HL-60/S4 (cell line): ENCODE results near the gene ZNF746.
"Not testable (repeated sequence)": the region's sequence is repeated elsewhere in the genome, so short reads cannot be mapped to it uniquely, and the experiment has no call there.

Source experiments
- in situ Hi-C: fragments of 300-500 bp; cut with MboI; formaldehyde crosslinking; loops from 2 replicates; pipeline ENCODE4 v1.14.3; 2022; ENCODE audit warnings: low sequenced_read_pairs

The ZNF746 gene

GRCh38 chr7:149497467-149498261, at the start of gene ZNF746:
Gene ZNF746, minus strand, starts transcription at chr7:149497809. Its CDS starts 273 bp downstream, at chr7:149497536.
- in situ Hi-C loops = no loop called here

- in situ Hi-C loops = no loop called here
These were observed 49.5 kb upstream of the ZNF746 start for GRCh38 chr7:149547126-149547525.

GRCh38 chr7:149546331-149546730, 48.7 kb upstream of the ZNF746 start:
- in situ Hi-C loops = no loop called here

GRCh38 chr7:149544028-149544427, 46.4 kb upstream of the ZNF746 start:
- in situ Hi-C loops = no loop called here

- in situ Hi-C loops = no loop called here
These were observed 35.0 kb upstream of the ZNF746 start for GRCh38 chr7:149532654-149533053.

- in situ Hi-C loops = no loop called here
These were observed 31.6 kb upstream of the ZNF746 start for GRCh38 chr7:149529136-149529718.

GRCh38 chr7:149527414-149527813, 29.8 kb upstream of the ZNF746 start:
- in situ Hi-C loops = no loop called here

GRCh38 chr7:149525280-149525679, 27.7 kb upstream of the ZNF746 start:
- in situ Hi-C loops = no loop called here

- in situ Hi-C loops = no loop called here
These were observed 26.8 kb upstream of the ZNF746 start for GRCh38 chr7:149524394-149524793.

- in situ Hi-C loops = no loop called here
These were observed 12.6 kb upstream of the ZNF746 start for GRCh38 chr7:149510248-149510647.

GRCh38 chr7:149509774-149510173, 12.2 kb upstream of the ZNF746 start:
- in situ Hi-C loops = no loop called here

- in situ Hi-C loops = no loop called here
These were observed 7.9 kb upstream of the ZNF746 start for GRCh38 chr7:149505551-149505950.

GRCh38 chr7:149501651-149502050, 4.0 kb upstream of the ZNF746 start:
- in situ Hi-C loops = no loop called here

- in situ Hi-C loops = no loop called here
These were observed 3.3 kb upstream of the ZNF746 start for GRCh38 chr7:149500910-149501309.

GRCh38 chr7:149500201-149500600, 2.6 kb upstream of the ZNF746 start:
- in situ Hi-C loops = no loop called here

GRCh38 chr7:149498811-149499210, 1.2 kb upstream of the ZNF746 start:
- in situ Hi-C loops = no loop called here

GRCh38 chr7:149496642-149497391, 792 bp downstream of the ZNF746 start:
- in situ Hi-C loops = no loop called here

- in situ Hi-C loops = no loop called here
These were observed 1.6 kb downstream of the ZNF746 start for GRCh38 chr7:149495785-149496641.

- in situ Hi-C loops = no loop called here
These were observed 2.8 kb downstream of the ZNF746 start for GRCh38 chr7:149494738-149495368.

- in situ Hi-C loops = not testable (repeated sequence)
These were observed 3.6 kb downstream of the ZNF746 start for GRCh38 chr7:149493975-149494374.
